ENCODE measurements around the gene NEUROG2. TPM values are rescaled to one million over a fixed set of nuclear protein-coding genes. Genes with fewer than 3 reads are reported as not detected.

The NEUROG2 gene
- total RNA-seq, 4 donors from 2014 or later = not detected

DNA sequence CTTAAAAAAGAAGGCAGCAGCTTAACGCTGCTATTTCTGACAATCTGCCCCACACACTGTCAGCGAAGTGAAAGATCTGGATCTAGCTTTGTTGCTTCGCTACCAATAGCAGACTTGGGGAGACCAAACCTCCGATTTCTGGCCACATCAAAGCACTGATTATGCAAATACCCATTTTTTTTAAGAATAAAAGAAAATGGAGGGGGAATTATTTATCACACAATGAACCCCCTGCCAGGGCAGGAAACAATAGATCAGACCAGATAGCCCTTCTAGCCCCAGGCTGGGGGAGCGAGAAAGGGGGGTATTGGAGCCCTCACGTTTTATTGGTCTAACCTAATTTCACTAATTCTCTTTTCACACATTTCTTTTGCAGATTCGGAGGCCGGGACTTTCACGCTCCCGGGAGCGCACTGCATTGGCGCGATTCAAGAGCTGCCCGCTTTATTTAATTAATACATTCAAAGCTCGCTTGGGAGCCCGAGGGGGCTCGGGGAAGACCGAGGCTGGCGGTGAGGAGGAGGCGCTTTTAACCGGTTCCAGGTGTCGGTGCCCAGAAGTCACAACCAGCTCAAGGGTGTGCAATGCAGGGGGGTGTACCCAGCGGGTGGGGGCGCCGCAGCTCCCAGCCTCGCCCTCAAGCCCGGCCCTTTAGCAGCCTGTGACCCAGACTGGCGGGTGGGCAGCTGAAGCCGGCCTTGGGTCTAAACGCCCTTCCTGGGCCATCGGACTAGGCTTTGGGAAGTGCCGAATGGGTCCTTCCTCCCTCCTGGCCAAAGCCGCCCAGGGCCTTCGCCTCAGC, 5.5 kb downstream of the NEUROG2 start:
- intact Hi-C loops (cut with DNase I; ENCODE audit: low total_unique reads) = no loop called here
- H3K4me3 ChIP-seq (ENCODE audit: low read depth, poor library complexity, severe bottlenecking) = no peak overlapping the region
- DNase-seq (ENCODE audit: low spot score in 2 of 2) = no peak
- no peak for TF ChIP-seq POLR2A (IDR thresholded peaks at IDR 0.05)
- TF ChIP-seq, protein P1, sequence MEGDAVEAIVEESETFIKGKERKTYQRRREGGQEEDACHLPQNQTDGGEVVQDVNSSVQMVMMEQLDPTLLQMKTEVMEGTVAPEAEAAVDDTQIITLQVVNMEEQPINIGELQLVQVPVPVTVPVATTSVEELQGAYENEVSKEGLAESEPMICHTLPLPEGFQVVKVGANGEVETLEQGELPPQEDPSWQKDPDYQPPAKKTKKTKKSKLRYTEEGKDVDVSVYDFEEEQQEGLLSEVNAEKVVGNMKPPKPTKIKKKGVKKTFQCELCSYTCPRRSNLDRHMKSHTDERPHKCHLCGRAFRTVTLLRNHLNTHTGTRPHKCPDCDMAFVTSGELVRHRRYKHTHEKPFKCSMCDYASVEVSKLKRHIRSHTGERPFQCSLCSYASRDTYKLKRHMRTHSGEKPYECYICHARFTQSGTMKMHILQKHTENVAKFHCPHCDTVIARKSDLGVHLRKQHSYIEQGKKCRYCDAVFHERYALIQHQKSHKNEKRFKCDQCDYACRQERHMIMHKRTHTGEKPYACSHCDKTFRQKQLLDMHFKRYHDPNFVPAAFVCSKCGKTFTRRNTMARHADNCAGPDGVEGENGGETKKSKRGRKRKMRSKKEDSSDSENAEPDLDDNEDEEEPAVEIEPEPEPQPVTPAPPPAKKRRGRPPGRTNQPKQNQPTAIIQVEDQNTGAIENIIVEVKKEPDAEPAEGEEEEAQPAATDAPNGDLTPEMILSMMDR (IDR thresholded peaks at IDR 0.05) = no peak
- 4 to 7% methylated on average over 24 to 27 of the region's 34 CpGs for whole genome bisulfite sequencing, 2 donors

DNA sequence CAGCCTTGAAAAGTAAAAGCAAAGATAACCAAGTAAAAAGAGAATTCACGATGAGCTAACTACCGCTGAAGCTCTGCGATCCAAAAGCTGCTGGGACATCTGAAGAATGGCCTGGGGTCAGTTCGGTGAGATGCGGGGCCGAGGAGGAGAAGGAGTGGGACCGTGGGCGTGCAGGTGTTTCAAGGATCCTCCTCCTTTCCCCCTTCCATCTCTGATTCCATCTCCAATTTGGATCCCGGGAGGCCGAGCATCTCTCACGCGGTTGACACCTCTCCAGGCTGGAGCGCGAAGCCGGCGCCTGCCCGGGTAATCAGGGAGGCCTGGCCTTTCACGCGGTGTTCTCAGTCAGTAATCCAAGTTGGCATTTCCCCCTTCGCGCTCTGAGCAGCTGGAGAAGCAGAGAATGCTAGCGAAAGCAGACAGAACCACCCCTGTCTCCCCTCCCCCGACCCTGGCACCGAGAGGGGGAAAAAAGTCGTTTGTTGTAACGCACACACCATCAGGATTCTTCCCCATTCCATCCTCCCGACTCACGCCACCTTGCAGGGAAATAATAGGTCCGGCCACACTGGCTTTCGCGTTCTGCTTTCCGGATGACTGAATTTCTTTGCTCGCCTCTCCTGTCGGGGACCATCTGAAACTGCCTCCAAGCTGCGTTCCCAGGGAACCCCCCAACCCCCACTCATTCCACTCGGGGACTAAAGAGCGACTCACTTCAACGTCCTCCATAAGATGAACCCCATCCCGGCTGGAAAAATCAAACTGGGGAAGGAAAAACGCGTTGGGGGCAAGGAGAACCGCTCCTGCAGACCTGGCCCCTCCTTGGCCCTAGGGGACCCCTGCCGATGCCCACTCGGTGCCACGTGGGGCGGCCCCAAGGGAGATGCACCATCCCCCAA, 6.5 kb downstream of the NEUROG2 start:
- TF ChIP-seq, protein P1 (IDR thresholded peaks at IDR 0.05) = no peak
- no peak for TF ChIP-seq POLR2A (IDR thresholded peaks at IDR 0.05)

DNA sequence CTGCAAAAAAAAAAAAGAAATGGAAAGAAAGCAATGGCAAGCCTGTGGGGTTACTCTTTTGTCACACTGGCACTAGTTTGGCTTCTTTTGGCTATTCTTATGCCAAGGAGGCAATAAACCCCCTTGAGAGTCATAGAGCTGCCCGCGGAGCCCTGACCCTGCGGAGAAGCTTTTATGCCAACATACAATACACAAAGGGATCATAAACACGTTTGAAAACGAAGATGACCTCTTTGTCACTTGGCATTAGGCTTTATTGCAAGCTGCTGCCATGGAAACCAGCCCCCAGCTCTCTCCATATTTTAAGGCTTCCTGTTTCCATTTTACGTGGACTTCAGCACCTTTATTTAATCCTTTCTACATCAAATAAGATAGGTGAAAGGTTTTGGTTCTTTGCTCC, 7.6 kb downstream of the NEUROG2 start:
- DNase-seq (ENCODE audit: low spot score in 2 of 2) = no peak
- H3K4me3 ChIP-seq (ENCODE audit: low read depth, poor library complexity, severe bottlenecking) = no peak overlapping the region
- 5% methylated on average over 6 of the region's 6 CpGs for WGBS, 2 donors
- TF ChIP-seq, protein P1 (IDR thresholded peaks at IDR 0.05) = no peak
- intact Hi-C loops (cut with DNase I; ENCODE audit: low total_unique reads) = no loop called here

More for the DNA sequence above, 6.5 kb downstream of the NEUROG2 start:
- WGBS, 2 donors = 2 to 4% methylated on average over 46 of the region's 46 CpGs
- no peak for DNase-seq (ENCODE audit: low spot score in 2 of 2)
- H3K4me3 ChIP-seq (ENCODE audit: low read depth, poor library complexity, severe bottlenecking) = no peak overlapping the region
- intact Hi-C loops (cut with DNase I; ENCODE audit: low total_unique reads) = no loop called here

DNA sequence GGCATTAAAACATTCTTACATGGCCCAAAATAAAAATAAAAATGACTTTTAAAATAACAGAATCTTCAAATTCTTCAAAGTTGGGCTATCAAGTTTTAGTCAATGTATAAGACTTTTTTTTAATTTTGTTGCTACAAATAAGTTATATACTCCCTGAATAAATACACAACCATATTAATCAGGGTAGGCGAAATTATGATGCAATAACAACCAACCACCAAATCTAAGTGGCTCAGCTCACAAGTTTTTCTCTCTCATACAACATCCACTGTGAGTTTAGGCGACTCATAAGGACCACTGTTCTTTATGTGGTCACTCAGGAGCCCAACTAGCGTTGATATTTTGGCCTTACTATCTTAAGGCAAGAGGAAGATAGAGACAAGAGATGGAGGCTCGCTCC, 11.2 kb downstream of the NEUROG2 start:
- H3K4me3 ChIP-seq (ENCODE audit: low read depth, poor library complexity, severe bottlenecking) = no peak overlapping the region
- TF ChIP-seq, protein P1 (IDR thresholded peaks at IDR 0.05) = no peak
- no peak for TF ChIP-seq POLR2A (IDR thresholded peaks at IDR 0.05)
- intact Hi-C loops (cut with DNase I; ENCODE audit: low total_unique reads) = no loop called here
- 90 to 91% methylated on average over 4 of the region's 4 CpGs for WGBS, 2 donors
- DNase-seq (ENCODE audit: low spot score in 2 of 2) = no peak

DNA sequence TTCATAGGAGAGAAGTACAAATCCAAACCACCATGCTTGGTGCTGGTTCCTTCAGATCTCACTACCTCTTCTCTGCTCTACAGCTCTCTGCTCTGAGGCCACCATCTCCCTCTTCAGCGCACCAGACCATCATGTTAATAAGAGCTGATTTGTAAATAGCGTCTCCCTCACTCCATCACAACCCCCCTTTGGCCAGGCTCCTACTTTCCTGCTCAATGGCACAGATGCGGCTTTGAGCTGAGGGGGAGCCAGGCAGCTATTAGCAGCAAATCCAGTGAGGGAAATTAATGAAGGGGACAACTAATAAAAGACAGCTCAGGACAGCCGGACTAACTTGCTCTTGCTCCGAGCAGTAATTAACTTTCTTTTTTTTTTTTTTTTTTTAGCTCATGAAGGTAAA, 13.1 kb downstream of the NEUROG2 start:
- DNase-seq (ENCODE audit: low spot score in 2 of 2) = no peak
- TF ChIP-seq, protein P1 (IDR thresholded peaks at IDR 0.05) = no peak
- no peak for TF ChIP-seq POLR2A (IDR thresholded peaks at IDR 0.05)
- intact Hi-C loops (cut with DNase I; ENCODE audit: low total_unique reads) = no loop called here
- H3K4me3 ChIP-seq (ENCODE audit: low read depth, poor library complexity, severe bottlenecking) = no peak overlapping the region
- 62 to 68% methylated on average over 5 of the region's 5 CpGs for WGBS, 2 donors
